HFF-Myc (cell line): ENCODE data around the gene COQ8A.

ENCODE experiments used
- DNase-seq: peaks from one replicate; pipeline ENCODE4 v3.0.0-alpha.2; 2011; ENCODE audit warnings: low read depth; ENCODE audit errors: extremely low read depth
- H3K4me3 ChIP-seq: replicated peaks from 2 replicates; pipeline ENCODE4 v1.5.1; 2011; ENCODE audit warnings: low read depth, mild to moderate bottlenecking, control low read depth, low read length
- CTCF ChIP-seq: IDR thresholded peaks from 2 replicates; pipeline ENCODE4 v1.5.1; 2012; ENCODE audit warnings: mild to moderate bottlenecking, low read depth, low read length, control low read depth; ENCODE audit errors: missing control alignments

Gene COQ8A

GRCh38 chr1:226988334-226988666, 48.2 kb downstream of the COQ8A start:
- no peak for DNase-seq

GRCh38 chr1:226989085-226989920, 49.2 kb downstream of the COQ8A start:
- no peak for DNase-seq
- TF ChIP-seq CTCF = no peak
- H3K4me3 ChIP-seq = no peak overlapping the region

More at GRCh38 chr1:226988334-226988666, 48.2 kb downstream of the COQ8A start:
- no peak overlapping the region for H3K4me3 ChIP-seq
- TF ChIP-seq CTCF = no peak

GRCh38 chr1:226990133-226990716, 50.1 kb downstream of the COQ8A start:
- no peak overlapping the region for H3K4me3 ChIP-seq
- no peak for DNase-seq
- no peak for TF ChIP-seq CTCF

- H3K4me3 ChIP-seq = no peak overlapping the region
- DNase-seq = no peak
- no peak for TF ChIP-seq CTCF
Measured at GRCh38 chr1:226991920-226992319, 51.8 kb downstream of the COQ8A start.

GRCh38 chr1:226993814-226994585, 53.9 kb downstream of the COQ8A start:
- TF ChIP-seq CTCF = no peak
- H3K4me3 ChIP-seq = no peak overlapping the region
- no peak for DNase-seq

- TF ChIP-seq CTCF = no peak
Measured at GRCh38 chr1:226994586-226995364, 54.7 kb downstream of the COQ8A start.

More at GRCh38 chr1:226994586-226995364, 54.7 kb downstream of the COQ8A start:
- no peak overlapping the region for H3K4me3 ChIP-seq
- DNase-seq = no peak
